ENCODE measurements around the gene DERL3. TPM values are rescaled to one million over a fixed set of nuclear protein-coding genes. Genes with fewer than 3 reads are reported as not detected.

DERL3 gene
- total RNA-seq, 8 experiments from 2014 or later: 0.54 to 9.5 (median 1.9) TPM

DNA sequence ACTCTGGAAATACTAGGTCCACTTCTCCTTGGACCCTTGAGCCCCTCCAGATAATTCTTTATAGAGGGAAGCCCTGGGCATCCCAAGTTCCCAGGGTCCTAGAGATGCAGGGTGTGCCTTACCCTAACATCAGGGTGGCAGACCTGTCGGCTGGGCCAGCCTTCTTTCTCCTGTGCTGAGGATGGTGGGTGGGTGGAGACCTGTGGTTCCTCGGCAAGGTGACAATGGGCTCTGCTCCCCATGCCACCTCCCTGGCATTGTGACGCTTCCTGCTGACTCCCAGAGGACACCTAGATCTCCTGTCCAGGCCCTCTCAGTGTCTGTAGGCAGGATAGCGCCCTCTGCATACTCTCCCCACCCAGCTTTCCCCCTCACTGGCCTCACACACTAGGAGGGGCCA is 3.8 kb upstream of the DERL3 start:
- no CpG with 5 or more reads among the region's 4 CpGs for WGBS, 10 experiments
- peaks cover 16 to 20% of the 10 kb centered on the region in 2 donors for H3K4me1 ChIP-seq (replicated peaks in 1 of 2)
- in situ Hi-C loops (cut with MboI; ENCODE audit: low pct_unique_long_range_greater_than_20kb in 2 of 9, low sequenced_read_pairs in 9 of 9, unreplicated experiment in 9 of 9): no loop called here

GRCh38 chr22:23841736-23842445 is 3.1 kb upstream of the DERL3 start:
- WGBS, 10 experiments: 60 to 100% (median 100%) methylated on average over 1 of the region's 20 CpGs; no CpG with 5 or more reads in 6 of the 10 experiments
- ATAC-seq (replicated peaks in 6 of 8): no peak
- no peak overlapping the region for H3K4me3 ChIP-seq
- peaks cover 16 to 26% of the 10 kb centered on the region in 2 donors for H3K4me1 ChIP-seq (replicated peaks in 1 of 2)
- in situ Hi-C loops (cut with MboI; ENCODE audit: low pct_unique_long_range_greater_than_20kb in 2 of 9, low sequenced_read_pairs in 9 of 9, unreplicated experiment in 9 of 9): no loop called here
- H3K27ac ChIP-seq: no peak overlapping the region

More for the DNA sequence above, 3.8 kb upstream of the DERL3 start:
- Histone ChIP-seq H3K4me3 (no peak overlapping the region), H3K27ac (no peak overlapping the region)
- no peak for ATAC-seq (replicated peaks in 6 of 8)

DNA sequence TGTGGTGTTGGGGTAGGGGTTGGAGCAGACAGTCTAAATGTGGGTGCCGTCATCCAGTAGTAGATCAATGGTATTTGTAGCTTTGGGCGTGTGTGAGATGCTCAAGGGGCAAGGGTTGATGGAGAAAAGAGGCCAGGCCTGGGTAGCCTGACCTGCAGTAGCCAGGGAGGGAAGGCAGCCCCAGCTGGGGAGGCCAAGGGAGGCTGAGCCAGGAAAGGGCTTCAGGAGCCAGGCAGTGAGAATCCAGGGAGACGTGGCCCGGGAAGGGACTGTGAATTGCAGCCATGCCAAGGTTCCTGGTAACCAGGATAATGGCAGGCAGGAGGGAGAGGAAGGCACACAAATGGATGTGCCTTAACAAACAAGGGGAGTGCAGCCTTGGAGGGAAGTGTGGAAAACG is 2.5 kb upstream of the DERL3 start:
- in situ Hi-C loops (cut with MboI; ENCODE audit: low pct_unique_long_range_greater_than_20kb in 2 of 9, low sequenced_read_pairs in 9 of 9, unreplicated experiment in 9 of 9): no loop called here
- WGBS, 10 experiments: 40 to 100% (median 74%) methylated on average over 1 to 4 of the region's 5 CpGs; no CpG with 5 or more reads in 3 of the 10 experiments
- peaks cover 13 to 21% of the 10 kb centered on the region in 2 donors for H3K4me1 ChIP-seq (replicated peaks in 1 of 2)
- H3K4me3 ChIP-seq: no peak overlapping the region
- no peak overlapping the region for H3K27ac ChIP-seq
- no peak for ATAC-seq (replicated peaks in 6 of 8)

DNA sequence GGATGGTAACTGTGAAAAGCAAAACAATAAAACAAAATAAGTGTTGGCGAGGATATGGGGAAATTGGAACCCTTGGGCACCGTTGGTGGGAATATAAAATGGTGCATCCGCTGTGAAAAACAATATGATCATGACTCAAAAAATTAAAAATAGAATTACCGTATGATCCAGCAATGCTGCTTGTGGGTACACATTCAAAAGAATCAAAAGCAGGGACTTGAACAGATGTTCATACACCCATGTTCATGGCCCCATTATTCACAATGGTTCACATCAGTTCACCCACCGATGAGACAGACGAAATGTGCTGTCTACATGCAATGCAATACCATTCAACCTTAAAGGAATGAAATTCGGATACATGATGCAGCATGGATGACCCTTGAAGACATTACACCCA is 1.2 kb upstream of the DERL3 start:
- in situ Hi-C loops (cut with MboI; ENCODE audit: low pct_unique_long_range_greater_than_20kb in 2 of 9, low sequenced_read_pairs in 9 of 9, unreplicated experiment in 9 of 9): no loop called here
- 42 to 100% (median 94%) methylated on average over 3 to 6 of the region's 7 CpGs; no CpG with 5 or more reads in 1 of the 10 experiments for WGBS, 10 experiments
- ATAC-seq (replicated peaks in 6 of 8): no peak
- Histone ChIP-seq H3K4me3 (no peak overlapping the region), H3K4me1 (replicated peaks in 1 of 2) (peaks cover 11 to 19% of the 10 kb centered on the region in 2 donors), H3K27ac (no peak overlapping the region)

GRCh38 chr22:23837911-23838680 is 710 bp downstream of the DERL3 start:
- H3K27ac ChIP-seq: peak overlapping the region; percentile 10 to 66
- H3K4me1 ChIP-seq (replicated peaks in 1 of 2): peaks cover 11 to 19% of the 10 kb centered on the region in 2 donors
- in situ Hi-C loops (cut with MboI; ENCODE audit: low pct_unique_long_range_greater_than_20kb in 2 of 9, low sequenced_read_pairs in 9 of 9, unreplicated experiment in 9 of 9): no loop called here
- WGBS, 10 experiments: 58 to 79% (median 70%) methylated on average over 3 to 20 of the region's 41 CpGs; no CpG with 5 or more reads in 7 of the 10 experiments
- peak overlapping the region; percentile 38 to 44 (median 42) for H3K4me3 ChIP-seq
- peak in 1 of 8 experiments; percentile 0 for ATAC-seq (replicated peaks in 6 of 8)

GRCh38 chr22:23837496-23837859 is 1.3 kb downstream of the DERL3 start:
- Histone ChIP-seq H3K4me1 (replicated peaks in 1 of 2) (peaks cover 11 to 19% of the 10 kb centered on the region in 2 donors), H3K27ac (no peak overlapping the region), H3K4me3 (peak overlapping the region in 3 of 5 donors; percentile 38 to 44 (median 42))
- in situ Hi-C loops (cut with MboI; ENCODE audit: low pct_unique_long_range_greater_than_20kb in 2 of 9, low sequenced_read_pairs in 9 of 9, unreplicated experiment in 9 of 9): no loop called here
- 77 to 80% (median 80%) methylated on average over 1 to 5 of the region's 12 CpGs; no CpG with 5 or more reads in 7 of the 10 experiments for WGBS, 10 experiments
- no peak for ATAC-seq (replicated peaks in 6 of 8)

- in situ Hi-C loops (cut with MboI; ENCODE audit: low pct_unique_long_range_greater_than_20kb in 2 of 9, low sequenced_read_pairs in 9 of 9, unreplicated experiment in 9 of 9): no loop called here
- Histone ChIP-seq H3K27ac (no peak overlapping the region), H3K4me1 (replicated peaks in 1 of 2) (peaks cover 11 to 15% of the 10 kb centered on the region in 2 donors), H3K4me3 (peak overlapping the region in 1 of 5 donors; percentile 42)
- no peak for ATAC-seq (replicated peaks in 6 of 8)
- 40 to 51% methylated on average over 1 to 5 of the region's 12 CpGs; no CpG with 5 or more reads in 8 of the 10 experiments for WGBS, 10 experiments
These were observed 1.9 kb downstream of the DERL3 start for GRCh38 chr22:23836692-23837495.

DNA sequence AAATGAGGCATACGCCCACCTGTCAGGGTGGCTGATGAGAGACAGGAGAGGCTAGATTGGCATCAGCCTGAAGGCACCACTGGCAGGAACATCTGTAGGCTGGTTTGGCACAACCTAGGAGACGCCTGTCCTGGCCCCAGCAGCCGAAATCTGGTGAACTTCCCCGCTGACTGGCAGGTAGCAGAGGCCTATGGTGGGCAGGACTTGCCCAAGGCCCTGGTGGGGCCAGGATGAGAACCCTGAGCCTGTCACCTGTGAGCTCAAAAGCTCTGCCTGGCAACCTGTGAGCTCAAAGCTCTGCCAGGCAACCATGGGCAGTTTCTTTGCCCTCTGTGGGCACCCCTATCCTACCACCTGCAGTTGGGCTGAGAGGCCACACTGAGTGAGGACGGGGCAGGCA is 2.5 kb downstream of the DERL3 start:
- Histone ChIP-seq H3K4me3 (no peak overlapping the region), H3K4me1 (replicated peaks in 1 of 2) (peaks cover 11 to 15% of the 10 kb centered on the region in 2 donors), H3K27ac (no peak overlapping the region)
- ATAC-seq (replicated peaks in 6 of 8): no peak
- in situ Hi-C loops (cut with MboI; ENCODE audit: low pct_unique_long_range_greater_than_20kb in 2 of 9, low sequenced_read_pairs in 9 of 9, unreplicated experiment in 9 of 9): no loop called here
- WGBS, 10 experiments: 46% methylated on average over 2 of the region's 5 CpGs; no CpG with 5 or more reads in 9 of the 10 experiments

DNA sequence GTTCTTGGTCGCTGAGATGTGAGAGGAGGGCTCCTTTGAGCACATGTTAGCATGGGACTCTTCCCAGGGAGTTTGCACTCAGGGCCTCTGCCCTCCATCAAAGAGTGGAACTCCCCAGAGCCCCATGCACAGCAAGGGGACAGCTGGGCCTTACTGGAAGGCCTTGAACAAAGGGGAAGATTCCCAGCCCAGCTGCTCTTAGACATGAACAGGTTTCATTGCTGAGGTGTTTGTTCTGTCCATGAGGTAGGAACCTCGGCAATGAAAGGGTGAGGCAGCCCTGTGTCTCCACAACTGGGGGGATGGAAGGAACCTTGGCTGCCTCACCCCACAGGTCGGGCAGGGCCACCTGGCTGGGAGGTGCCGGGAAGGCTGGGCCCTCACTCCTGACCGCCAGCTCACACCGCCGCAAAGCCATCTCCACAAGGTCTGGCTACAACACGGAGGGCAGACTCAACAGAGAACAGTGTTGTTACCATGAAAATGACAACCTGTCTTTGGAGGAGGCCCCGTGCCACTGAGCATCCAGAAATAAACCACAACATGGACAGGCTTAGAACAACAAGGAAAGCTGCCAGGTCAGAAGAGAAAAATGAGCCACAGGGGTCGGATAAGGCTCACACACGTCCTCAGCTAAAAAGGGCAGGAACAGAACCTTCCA is 3.2 kb downstream of the DERL3 start:
- 75 to 100% (median 90%) methylated on average over 1 to 7 of the region's 11 CpGs; no CpG with 5 or more reads in 5 of the 10 experiments for WGBS, 10 experiments
- ATAC-seq (replicated peaks in 6 of 8): no peak
- no peak overlapping the region for H3K27ac ChIP-seq
- in situ Hi-C loops (cut with MboI; ENCODE audit: low pct_unique_long_range_greater_than_20kb in 2 of 9, low sequenced_read_pairs in 9 of 9, unreplicated experiment in 9 of 9): no loop called here
- H3K4me3 ChIP-seq: no peak overlapping the region
- peaks cover 11 to 15% of the 10 kb centered on the region in 2 donors for H3K4me1 ChIP-seq (replicated peaks in 1 of 2)

DNA sequence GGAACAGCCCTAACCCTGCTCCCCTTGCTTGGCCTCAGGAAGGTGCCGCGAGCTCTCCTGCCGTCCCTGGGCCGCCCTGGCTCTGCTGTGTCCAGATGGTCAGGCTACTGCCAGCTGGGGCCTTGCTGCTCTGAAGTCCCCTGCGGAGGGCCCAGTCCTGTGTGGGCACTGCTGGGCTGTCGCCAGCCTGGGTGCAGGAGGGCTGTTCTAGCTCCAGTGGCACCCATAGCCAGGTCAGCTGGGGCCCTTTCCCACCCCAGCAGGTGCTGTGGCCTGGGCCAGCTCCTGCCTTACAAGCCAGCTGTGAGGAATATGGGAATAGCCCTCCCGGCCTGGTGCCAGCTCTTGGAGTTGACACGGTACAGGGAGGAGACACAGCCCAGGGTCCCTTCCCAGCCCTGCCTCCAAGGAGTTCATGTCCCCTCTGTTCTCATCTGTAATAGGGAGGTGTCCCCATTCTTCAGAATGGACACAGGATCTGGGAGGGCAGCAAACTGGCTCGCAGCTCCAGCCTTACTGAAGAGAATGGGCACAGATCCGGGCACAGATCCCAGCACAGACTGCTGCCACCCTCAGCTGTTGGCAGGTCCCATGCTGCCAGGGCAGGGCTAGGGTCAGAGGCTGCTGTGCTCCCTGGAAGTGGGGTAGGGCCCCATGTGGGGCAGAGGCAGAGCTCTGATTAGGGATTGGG is 3.9 kb downstream of the DERL3 start:
- in situ Hi-C loops (cut with MboI; ENCODE audit: low pct_unique_long_range_greater_than_20kb in 2 of 9, low sequenced_read_pairs in 9 of 9, unreplicated experiment in 9 of 9): no loop called here
- Histone ChIP-seq H3K4me3 (no peak overlapping the region), H3K27ac (no peak overlapping the region), H3K4me1 (replicated peaks in 1 of 2) (peaks cover 11 to 15% of the 10 kb centered on the region in 2 donors)
- no peak for ATAC-seq (replicated peaks in 6 of 8)
- WGBS, 10 experiments: 100% methylated on average over 1 of the region's 10 CpGs; no CpG with 5 or more reads in 8 of the 10 experiments

DNA sequence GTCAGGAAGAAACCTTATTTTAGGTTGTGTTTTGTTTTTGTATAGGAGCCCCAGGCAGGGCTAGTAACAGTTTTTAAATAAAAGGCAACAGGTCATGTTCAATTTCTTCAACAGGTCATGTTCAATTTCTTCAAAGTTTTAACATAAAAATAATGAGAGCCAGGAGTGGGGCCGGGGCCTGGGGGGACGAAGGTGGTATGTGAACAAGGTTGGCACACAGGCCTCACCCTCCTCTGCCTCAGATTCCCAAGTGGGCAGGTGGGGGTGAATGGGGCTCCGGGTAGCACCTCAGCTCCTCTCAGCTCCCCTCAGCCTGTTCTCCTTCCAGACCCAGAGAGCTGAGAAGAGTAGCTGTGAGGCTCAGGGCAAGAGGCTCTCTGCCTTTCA is 4.4 kb downstream of the DERL3 start:
- in situ Hi-C loops (cut with MboI; ENCODE audit: low pct_unique_long_range_greater_than_20kb in 2 of 9, low sequenced_read_pairs in 9 of 9, unreplicated experiment in 9 of 9): no loop called here
- Histone ChIP-seq H3K27ac (no peak overlapping the region), H3K4me3 (no peak overlapping the region), H3K4me1 (replicated peaks in 1 of 2) (peaks cover 8 to 14% of the 10 kb centered on the region in 2 donors)
- WGBS, 10 experiments: 82 to 100% methylated on average over 1 to 3 of the region's 3 CpGs; no CpG with 5 or more reads in 8 of the 10 experiments
- no peak for ATAC-seq (replicated peaks in 6 of 8)

GRCh38 chr22:23833911-23834317 is 4.9 kb downstream of the DERL3 start:
- ATAC-seq (replicated peaks in 6 of 8): no peak
- 95% methylated on average over 7 of the region's 13 CpGs; no CpG with 5 or more reads in 9 of the 10 experiments for WGBS, 10 experiments
- in situ Hi-C loops (cut with MboI; ENCODE audit: low pct_unique_long_range_greater_than_20kb in 2 of 9, low sequenced_read_pairs in 9 of 9, unreplicated experiment in 9 of 9): no loop called here
- Histone ChIP-seq H3K27ac (no peak overlapping the region), H3K4me1 (replicated peaks in 1 of 2) (peaks cover 8 to 13% of the 10 kb centered on the region in 2 donors), H3K4me3 (no peak overlapping the region)

Measured in motor neuron (in vitro differentiated cells).